ENCODE results near the gene RAP1A.
"Not testable (repeated sequence)": the region's sequence is repeated elsewhere in the genome, so short reads cannot be mapped to it uniquely, and the experiment has no call there.

The RAP1A gene

DNA sequence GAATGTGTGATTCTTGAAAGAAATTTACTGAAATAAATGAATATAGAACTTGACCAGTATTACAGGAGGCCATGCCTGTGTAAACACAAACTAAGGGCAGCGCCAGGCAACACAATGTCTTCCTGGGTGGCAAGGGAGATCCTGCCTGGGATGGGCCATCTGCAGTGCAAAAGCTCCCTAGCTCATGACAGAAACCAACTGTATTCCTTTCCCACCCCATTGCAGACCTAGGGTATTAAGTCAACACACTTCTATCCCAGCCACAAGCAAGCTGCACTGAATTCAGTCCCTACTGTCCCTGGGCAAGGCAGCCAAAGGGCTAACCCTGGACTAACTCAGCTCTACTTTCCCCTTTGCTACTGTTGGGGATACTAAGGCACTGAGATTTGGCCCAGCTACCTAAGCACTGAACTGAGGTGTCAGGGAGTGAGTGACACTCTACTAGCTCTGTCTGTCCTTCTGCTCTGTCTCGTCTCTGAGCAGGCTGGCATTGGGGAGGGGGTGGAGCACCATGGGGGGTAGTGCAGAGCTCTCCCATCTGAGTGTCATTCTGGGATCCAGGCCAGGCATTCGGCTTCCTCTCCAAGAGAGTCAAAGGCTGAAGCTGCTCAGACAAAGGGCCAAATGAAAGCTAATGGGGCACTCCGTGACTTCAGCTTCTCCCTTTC lies 117.1 kb downstream of the RAP1A start:
- no peak for DNase-seq (ENCODE audit: low read depth in 2 of 2)

DNA sequence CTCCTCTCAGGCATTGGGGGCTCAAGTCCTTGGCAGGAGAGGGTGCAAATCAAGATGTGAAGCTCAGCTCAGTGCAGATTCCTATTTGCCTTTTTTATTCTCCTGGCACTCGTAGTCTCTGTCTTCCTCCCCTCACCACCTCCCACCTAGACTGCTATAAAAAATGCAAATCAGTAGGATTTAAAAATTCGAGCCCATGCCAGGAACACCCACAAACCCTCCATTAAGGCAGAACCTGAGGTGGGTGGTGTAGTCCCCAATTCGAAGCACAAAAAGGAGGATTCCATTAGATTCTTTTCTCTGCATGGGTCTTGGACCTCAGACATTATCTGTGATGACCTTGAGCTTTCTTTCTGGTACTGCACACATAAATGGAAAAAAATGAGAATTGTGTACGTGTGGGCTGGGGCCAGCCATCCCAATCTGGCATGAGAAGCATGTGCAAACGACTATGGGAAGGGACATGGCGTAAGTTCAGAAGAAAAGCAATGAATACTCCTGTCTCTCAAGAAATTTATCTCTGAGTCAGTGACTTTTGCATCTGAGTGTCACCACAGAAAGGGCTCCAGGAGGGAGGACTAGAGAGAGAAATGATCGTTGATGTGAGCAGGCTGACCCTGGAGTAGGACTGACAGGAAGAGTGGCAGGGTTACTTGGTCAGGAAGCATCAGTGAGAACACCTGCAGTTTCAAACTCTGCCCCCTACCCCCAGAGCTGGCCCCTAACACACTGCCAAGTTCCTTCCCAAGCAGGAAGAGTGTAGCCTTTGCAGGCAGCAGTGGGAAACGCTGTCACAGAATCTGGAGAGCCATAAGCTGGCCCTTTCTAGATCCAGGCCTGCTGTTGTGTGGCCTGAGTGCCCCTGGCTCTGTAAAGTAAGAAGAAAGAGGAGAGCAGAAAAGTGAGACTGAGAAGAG lies 117.9 kb downstream of the RAP1A start:
- DNase-seq (ENCODE audit: low read depth in 2 of 2), result no peak

DNA sequence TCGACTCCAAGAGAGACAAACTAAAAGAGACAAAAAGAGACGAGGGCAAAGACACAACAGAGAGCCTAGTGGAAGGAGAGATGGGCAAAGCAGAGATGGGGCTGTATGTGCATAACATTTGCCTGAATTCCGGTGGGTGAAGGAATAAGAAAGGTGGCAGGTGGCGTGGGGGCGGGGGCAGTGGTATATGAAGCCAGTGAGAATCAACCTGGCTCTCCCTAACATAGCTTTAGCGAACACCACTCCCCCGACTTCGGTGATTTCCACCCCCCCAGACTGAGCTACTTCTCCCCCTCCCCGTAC lies 118.5 kb downstream of the RAP1A start:
- no peak for DNase-seq (ENCODE audit: low read depth in 2 of 2)

DNA sequence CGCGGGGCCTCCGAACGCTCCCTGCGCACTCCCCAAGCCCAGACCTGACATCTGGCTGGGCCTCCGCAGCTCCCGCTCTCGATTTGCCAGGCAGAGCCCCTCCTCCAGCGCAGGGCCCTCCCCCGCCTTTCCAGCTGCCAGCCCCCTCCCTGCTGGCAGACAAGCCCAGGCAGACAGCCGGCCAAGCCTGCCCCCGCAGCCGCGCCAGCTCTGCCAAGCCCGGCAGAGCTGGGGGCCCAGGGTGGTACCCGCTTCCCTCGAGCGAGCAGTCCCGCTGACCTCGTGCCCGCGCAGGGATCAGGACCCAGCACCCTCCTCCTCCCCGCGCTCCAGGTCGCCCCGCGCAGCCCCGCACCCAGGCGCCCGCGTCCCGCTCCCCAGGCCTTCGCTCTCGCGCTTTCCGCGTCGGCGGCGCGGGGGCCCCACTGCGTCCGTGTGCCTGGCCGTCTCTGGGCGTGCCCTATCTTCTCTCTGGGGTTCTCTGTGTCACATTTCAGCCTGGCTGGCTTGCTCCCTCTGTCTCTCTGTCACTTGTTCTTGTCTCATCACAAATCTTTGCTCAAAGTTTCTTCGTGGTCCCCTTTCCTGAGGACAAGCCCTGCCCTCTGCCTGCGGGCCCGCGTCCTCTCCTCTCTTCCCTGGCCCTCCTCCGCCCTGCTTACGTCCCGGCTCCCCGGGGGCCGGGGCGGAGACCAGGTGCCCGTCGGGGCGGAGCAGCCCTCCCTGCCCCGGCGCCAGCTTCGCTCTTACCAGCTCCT lies 119.0 kb downstream of the RAP1A start:
- no peak for DNase-seq (ENCODE audit: low read depth in 2 of 2)

DNA sequence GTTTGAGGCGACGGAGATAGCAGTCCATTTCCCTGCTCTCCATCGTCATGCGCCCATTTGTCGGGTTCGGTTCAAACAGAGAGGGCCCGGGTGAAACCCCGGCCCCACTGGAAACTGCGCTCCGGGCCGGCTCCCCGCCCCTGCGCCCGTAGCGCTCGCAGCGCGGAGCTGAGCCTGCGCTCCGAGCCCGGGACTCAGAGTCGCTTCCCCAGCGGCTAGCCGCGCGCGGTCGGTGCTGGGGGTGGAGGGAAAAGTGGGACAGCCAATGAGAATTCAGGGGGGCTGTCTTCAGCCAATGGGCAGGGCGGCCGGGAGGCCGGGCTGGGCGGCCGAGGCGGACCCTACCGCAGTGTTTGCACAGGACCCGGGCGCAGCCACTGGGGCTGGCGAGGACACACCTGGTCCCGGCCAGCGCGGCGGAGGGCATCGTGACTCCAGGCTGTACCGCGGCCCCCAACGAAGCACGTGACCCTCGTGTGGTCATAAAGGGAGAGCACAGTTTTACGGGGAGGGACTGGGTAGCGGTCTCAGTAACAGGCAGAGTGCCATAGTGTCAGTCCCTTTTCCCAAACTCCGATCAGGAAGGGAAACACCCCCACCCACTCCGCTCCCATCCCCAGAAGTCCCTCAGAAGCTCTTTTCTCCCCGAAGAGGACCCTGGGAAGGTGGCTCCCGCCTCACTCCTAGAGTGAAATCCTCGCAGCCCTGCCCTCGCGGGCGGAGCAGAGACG lies 119.8 kb downstream of the RAP1A start, which contains the start of gene INKA2:
TSS of gene INKA2 (minus strand) at position 202 of the 731 bp plus-strand sequence. CDS start at position 49, 153 bp downstream.
- peak; percentile 39 to 41 for DNase-seq (ENCODE audit: low read depth in 2 of 2)

DNA sequence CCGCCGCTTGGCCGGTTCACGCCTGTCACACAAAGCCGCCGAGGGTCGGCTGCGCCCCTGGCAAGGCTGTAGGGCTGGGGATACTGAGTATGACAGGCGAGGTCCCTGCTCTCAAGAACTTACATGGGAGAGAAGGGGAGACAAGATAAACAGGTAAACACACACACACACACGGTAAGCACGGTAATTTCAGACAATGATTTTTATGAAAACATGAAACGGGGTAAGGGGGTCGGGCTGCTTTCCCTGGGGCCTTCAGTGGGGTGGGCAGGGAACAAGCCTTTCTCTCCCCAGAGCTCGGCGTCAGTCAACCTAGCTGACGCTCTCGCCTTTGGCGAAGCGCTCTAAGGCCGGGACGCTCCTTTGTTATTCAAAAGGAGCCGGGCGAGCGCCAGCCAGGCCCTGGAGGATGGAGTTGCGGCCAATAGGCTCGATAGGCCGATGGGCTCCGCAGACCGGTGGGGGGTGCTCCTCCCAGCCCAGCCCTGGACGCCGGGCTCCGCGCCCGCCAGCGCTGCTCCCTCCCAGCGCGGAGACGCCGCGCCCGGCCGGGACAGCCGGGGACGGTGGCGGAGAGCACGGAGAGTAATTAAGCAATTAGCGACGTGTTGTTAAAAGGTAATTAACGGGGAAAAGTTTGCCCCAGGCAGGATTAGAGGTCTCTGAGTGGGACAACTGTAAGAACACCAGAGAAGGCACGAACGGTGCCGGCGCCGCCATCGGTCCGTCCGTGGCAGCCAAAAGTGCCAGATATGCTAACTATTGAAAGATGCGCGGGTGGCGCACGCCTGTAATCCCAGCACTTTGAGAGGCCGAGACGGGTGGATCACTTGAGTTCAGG lies 120.6 kb downstream of the RAP1A start:
- no peak for DNase-seq (ENCODE audit: low read depth in 2 of 2)

DNA sequence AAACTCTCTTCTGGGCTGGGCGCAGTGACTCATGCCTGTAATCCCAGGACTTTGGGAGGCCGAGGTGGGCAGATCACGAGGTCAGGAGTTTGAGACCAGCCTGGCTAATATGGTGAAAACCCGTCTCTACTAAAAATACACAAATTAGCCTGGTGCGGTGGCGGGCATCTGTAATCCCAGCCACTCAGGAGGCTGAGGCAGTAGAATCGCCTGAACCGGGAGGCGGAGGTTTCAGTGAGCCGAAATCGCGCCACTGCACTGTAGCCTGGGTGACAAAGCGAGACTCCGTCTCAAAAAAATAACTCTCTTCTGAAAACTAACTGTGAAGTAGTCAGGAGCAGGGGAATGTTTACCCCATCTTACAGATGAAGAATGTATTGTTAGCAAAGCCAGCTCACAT lies 122.7 kb downstream of the RAP1A start:
- not testable (repeated sequence) for DNase-seq (ENCODE audit: low read depth in 2 of 2)

DNA sequence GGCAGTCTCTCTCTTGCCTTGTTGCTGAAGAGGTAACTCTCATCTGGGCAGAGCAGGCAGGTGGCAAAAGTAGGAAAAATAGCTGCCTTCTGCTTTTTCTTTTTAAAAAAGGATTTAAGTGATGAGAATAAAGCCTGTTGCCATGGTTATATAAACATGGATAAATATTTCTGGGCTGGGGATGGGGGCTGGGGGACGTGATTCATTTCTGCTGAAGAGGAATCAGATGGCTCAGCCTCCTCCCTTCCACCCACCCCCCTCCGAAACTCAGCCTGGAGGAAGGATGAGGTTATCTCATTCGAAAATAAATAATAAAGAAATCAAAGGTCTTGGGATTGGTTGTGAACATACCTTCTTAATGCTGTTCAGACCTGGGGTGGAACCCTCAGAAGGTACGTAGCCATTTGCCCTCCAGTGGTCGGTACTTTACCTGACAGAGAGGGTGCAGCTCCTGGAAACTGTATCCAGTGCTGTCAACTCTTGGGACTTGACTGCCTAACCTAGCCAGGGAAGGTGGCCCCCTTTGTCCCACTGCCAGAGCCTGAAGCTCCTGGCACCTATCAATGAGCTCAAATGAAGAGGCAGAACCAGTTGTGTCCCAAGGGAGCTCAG lies 123.5 kb downstream of the RAP1A start:
- no peak for DNase-seq (ENCODE audit: low read depth in 2 of 2)

DNA sequence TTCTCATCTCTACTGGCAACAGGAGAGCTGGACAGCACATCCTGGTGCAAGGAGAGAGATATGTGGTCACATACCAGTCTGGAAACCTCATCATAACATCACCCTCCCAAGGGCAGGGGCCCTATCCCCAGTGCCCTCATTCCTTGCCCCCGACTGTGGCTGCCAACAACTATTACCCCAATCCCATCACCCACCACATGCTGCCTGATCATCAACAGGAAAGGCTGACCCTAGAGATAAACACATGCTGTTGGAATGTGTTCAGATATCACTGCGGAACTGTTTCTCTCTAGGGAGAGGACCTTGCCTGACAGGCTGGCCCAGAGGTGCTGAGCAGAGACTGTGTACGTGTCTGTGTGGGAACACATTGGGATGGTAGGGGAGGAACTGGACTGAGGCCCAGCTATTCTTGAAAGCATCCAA lies 124.1 kb downstream of the RAP1A start:
- DNase-seq (ENCODE audit: low read depth in 2 of 2), result no peak

DNA sequence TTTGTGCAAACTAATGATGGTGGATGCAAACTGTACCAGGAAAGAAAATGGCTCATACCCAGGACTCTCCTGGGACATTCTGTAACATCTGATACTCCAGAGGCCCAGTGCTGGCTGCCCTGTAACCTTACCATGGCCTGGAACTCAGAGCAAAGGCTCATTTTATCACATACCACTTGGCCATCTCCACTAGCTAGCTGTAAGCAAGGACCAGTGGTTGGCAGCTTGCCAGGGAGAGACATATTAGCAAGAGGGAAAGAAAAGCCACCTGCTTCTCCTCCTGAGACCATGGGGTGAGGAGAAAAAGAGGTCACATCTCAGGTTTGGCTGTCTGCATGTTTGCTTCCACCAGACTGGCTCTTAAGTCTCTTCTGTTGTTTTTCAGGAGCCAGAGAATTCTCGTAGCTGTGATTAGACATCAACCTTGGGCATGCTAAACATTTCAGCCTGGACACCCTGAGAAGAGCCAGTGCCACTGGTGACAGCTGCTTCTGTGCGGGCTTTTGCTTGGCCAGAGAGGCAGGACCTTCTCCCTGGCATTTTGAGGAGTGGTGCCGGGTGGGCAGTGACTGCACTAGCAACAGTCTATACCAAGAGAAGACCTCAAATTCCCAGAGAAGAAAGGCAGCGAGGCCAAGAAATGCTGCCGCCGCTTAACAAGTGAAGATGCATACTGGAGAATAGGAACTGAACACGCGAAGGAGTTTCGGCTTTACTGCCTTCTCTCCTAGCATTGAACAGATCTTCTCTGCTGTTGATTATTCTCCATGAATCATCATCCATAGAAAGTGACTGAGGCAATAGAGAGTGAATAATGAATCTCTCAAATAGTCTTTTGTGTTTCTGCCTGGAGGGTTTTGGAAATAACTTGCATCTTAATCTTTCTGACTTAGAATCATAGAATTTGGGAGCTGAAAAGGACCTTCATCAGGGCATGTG lies 126.4 kb downstream of the RAP1A start:
- no peak for DNase-seq (ENCODE audit: low read depth in 2 of 2)

DNA sequence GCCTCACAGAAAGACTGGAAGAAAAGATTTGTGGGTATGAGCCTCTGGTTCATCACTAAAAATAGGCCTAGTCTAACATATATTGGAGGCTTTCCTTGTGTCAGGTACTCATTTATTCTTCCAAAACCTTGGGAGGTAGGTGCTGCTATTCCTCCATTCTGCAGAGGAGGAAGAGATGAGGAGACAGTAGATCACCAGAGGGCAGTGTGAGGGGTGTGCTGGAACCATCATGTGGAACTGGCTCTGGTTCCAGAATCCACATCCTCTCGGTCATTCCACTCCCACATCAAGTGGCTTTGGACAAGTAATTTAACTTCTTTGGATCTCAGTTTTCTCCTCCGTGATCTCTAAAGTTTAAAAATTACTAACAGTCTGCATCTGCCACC lies 127.0 kb downstream of the RAP1A start:
- no peak for DNase-seq (ENCODE audit: low read depth in 2 of 2)

DNA sequence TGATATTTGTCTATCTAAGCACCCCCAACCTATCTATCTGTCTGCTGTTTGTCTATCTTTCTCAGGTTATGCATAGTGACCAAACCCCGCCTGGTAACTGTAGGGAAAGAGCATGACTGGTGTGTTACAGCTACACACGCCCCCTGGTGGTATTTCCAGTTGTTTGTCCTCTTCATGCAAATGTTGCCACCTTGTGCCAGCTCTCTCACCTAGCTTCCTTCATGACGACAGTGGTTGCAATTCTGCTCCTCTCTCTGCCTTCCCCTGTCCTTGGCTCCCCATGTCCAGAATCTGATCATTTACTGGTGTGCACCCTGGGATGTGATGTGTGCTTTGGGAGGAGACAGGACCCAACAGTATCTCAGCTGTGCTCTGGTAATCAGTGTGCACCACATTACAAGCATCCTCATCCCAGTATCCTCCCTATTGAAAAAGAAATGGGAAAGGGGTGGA lies 127.7 kb downstream of the RAP1A start:
- DNase-seq (ENCODE audit: low read depth in 2 of 2), result peak in 1 of 2 donors; percentile 58

DNA sequence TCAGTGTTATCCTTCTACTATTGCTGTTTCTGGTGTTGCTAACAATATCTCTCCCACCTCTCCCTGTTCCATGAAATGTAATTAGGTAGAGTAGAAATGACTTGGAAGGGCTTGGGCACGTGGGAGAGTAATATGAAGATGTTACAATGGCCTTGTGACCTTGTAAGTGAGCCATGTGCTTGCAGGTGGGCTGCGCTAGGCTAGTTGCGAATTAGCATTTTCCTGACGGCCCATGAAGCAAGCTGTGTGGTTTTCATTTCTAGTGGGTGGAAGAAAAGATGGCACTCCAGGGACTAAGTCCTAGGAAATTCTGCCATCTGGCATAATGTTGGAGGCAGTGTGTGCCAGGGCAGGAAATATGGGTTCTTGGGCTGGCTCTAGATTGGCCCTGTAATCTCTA lies 128.4 kb downstream of the RAP1A start:
- DNase-seq (ENCODE audit: low read depth in 2 of 2), result no peak

DNA sequence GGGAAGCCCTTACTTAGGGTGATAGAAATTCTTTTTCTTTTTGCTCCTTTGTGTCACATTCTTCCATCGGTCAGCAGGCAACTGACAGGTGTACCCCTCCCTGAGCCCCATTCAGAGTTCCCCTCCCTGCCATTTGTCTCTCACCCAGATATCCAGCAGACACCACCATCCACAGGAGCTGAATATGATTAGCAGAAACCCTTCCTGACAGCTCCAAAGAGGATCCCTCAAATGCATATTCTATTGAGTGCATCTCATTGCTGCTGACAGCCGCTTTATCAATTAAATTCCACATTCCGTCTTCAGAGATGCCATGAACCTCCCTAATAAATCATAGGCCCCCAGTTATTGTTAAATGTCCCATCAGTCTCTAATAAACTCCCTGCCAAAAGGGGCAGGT lies 130.0 kb downstream of the RAP1A start:
- DNase-seq (ENCODE audit: low read depth in 2 of 2), result no peak

DNA sequence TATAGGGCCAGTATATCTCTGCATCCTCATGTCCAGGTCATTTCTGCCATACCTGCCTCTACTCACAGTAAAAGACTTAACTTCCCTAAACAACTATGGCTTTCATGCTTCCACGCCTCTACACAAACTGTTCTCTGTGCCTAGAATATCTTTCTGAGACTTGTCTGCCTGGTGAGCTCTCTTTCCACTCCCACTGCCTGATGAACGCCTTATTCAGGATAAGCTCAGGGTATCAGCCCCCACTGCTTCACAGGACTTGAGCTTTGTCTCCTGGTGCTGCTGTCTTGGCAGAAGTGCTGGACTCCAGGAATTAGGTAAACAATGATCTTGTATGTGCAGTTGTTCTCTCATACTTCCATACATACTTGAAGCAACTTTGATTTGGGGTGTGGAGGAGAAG lies 131.3 kb downstream of the RAP1A start:
- DNase-seq (ENCODE audit: low read depth in 2 of 2), result no peak

DNA sequence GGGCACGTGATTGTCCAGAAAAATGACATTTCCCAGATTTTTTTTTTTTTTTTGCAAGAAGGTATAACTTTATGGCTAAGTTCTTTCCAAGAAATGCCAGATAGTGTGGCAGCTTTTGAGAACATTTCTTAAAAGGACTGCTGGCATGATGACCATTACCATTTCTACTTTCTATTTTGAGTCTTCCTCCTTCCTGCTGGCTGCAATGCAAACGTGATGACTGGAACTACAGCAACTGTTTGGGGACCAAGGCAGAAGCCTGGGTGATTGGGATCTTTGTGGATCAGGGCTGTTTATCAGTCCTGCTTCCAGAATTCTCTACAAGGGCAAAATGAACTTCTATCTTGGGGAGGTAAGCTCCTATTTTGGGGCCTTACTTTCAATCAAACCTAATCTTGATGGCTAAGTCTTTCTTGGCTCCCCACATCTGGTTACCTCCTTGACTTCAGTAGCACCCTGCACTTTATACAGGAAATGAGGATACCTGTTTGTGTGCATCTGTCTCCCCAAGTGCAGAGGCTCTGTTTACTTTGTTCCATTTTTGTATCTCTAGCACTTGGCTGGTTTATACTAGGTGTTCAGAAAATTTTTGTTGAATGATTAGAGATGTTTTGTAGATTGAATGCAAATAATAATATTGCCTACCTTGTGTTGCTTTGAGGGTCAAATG lies 132.5 kb downstream of the RAP1A start:
- DNase-seq (ENCODE audit: low read depth in 2 of 2), result no peak

DNA sequence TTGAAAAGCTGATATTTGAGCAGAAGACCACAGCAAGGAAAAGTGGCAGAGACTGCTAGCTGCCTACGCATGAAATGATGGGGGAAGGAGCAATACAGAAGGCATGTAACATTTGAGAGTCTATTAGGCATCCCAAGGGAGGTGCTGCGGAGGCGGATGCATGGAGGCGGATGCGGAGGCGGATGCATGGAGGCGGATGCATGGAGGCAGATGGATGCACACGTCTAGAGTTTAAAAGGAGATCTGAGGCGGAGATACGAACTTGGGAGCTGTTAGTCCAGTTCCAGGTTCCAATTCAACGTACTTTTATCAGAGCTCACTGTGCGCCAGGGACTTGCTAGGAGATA lies 135.4 kb downstream of the RAP1A start:
- DNase-seq (ENCODE audit: low read depth in 2 of 2), result no peak

DNA sequence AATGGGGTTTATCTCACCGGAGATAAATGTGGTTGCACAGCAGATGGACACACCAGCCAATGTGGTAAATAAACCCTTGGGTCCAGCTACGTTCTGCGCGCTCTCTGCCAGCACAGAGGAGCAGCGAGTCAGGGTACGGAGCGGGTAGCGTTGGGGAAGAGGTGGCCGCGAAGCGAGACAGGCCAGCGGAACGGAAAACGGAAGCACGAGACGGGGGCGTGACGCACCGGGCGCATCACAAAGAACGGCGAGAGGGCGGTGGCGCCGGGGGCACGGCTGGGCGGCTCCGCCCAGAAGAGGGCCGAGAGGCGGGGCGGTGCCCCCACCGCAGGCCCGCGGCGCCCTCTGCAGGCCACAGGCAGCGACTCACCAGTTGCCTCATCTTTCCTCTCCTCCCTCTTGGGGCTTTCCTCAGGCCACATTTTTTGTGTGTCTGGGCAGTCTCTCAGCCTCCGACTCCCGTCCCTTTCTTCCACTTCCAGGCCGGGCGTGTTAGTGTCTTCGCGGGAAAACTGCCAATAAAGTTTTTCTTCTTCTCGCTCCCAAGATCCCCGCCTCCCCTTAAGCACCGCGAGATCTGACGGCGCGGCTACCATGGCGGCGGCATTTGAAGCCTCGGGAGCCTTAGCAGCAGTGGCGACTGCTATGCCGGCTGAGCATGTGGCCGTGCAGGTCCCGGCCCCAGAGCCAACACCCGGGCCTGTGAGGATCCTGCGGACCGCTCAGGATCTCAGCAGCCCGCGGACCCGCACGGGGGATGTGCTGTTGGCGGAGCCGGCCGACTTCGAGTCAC lies 135.9 kb downstream of the RAP1A start, which contains the start of gene DDX20:
TSS of gene DDX20 (plus strand) at position 571 of the 793 bp plus-strand sequence. CDS start at position 595, 24 bp downstream.
- DNase-seq (ENCODE audit: low read depth in 2 of 2), result peak; percentile 81 to 86

Measured in activated CD8-positive, alpha-beta memory T cell treated with anti-CD3 and anti-CD28 coated beads for 4 hours (primary cell).